OCI-LY7 (cell line): ENCODE results near the gene RAB27A. TPM values are rescaled to one million over a fixed set of nuclear protein-coding genes. Genes with fewer than 3 reads are reported as not detected.

Experiments used
- BruUV-seq: library from RNA; stranded (reverse); fragments of 400-500 nt; replicated peaks from 2 replicates; lab custom pipeline; 2021; lab: Mats Ljungman, UMichigan
- CTCF ChIA-PET: fragments of 300-600 bp; sonication (Branson Sonifier 250); formaldehyde crosslinking; loops from one replicate; lab custom pipeline; 2022; ENCODE audit warnings: antibody characterized with exemption; ENCODE audit not compliant: unreplicated experiment; lab: Charles Lee
- POLR2A ChIA-PET: fragments of 300-600 bp; sonication (Branson Sonifier 250); formaldehyde crosslinking; loops from one replicate; lab custom pipeline; 2022; ENCODE audit warnings: antibody characterized with exemption; lab: Charles Lee
- DNase-seq: peaks from one replicate; pipeline ENCODE4 v3.0.0-alpha.2; 2015; ENCODE audit warnings: low spot score
- H2AFZ ChIP-seq: fragments of 200-600 bp; sonication (generic), shearing (Covaris generic); 2 replicates; pipeline ENCODE4 v1.6.1; 2014; ENCODE audit warnings: mild to moderate bottlenecking, antibody characterized with exemption, low read length, moderate library complexity
- H3K27ac ChIP-seq: fragments of 200-600 bp; sonication (generic); 2 replicates; pipeline ENCODE4 v1.5.1; 2014; ENCODE audit warnings: mixed run types, low read depth, mild to moderate bottlenecking, moderate library complexity, low read length, inconsistent platforms; ENCODE audit not compliant: poor library complexity, severe bottlenecking
- H3K36me3 ChIP-seq: fragments of 200-600 bp; sonication (generic); 2 replicates; pipeline ENCODE4 v1.6.1; 2014; ENCODE audit warnings: mild to moderate bottlenecking, antibody characterized with exemption, low read length, moderate library complexity, mixed read lengths; ENCODE audit not compliant: insufficient read depth
- H3K4me1 ChIP-seq: fragments of 200-600 bp; sonication (generic); 2 replicates; pipeline ENCODE4 v1.5.1; 2014; ENCODE audit warnings: mild to moderate bottlenecking, low read length; ENCODE audit not compliant: insufficient read depth, poor library complexity, severe bottlenecking
- H3K4me2 ChIP-seq: fragments of 200-600 bp; sonication (generic); 2 replicates; pipeline ENCODE4 v1.6.1; 2014; ENCODE audit warnings: mild to moderate bottlenecking, low read length
- H3K4me3 ChIP-seq: fragments of 200-600 bp; sonication (generic); 2 replicates; pipeline ENCODE4 v1.5.1; 2014; ENCODE audit warnings: mild to moderate bottlenecking, low read depth, low read length; ENCODE audit not compliant: poor library complexity, severe bottlenecking
- H3K79me2 ChIP-seq: fragments of 200-600 bp; sonication (generic); 2 replicates; pipeline ENCODE4 v1.6.1; 2016; ENCODE audit warnings: low read depth, mild to moderate bottlenecking, low read length, moderate library complexity, mixed read lengths; ENCODE audit not compliant: insufficient read depth
- H3K9me2 ChIP-seq: fragments of 200-600 bp; sonication (generic); 2 replicates; pipeline ENCODE4 v1.6.1; 2016; ENCODE audit warnings: mild to moderate bottlenecking, low read length, mixed read lengths; ENCODE audit not compliant: insufficient read depth
- H3K9me3 ChIP-seq: fragments of 200-600 bp; sonication (generic); 2 replicates; pipeline ENCODE4 v1.6.1; 2014; ENCODE audit warnings: mild to moderate bottlenecking, mixed run types, low read length, mixed read lengths
- H4K20me1 ChIP-seq: fragments of 200-600 bp; sonication (generic); 2 replicates; pipeline ENCODE4 v1.6.1; 2014; ENCODE audit warnings: mild to moderate bottlenecking, antibody characterized with exemption, low read length, moderate library complexity, mixed read lengths; ENCODE audit not compliant: insufficient read depth
- EZH2phosphoT487 ChIP-seq: fragments of 200-600 bp; sonication (generic); IDR thresholded peaks from 2 replicates; pipeline ENCODE4 v1.6.1; 2018; ENCODE audit warnings: low read depth, borderline replicate concordance, mild to moderate bottlenecking, mixed run types, antibody characterized with exemption, low read length, moderate library complexity, mixed read lengths
- intact Hi-C: fragments of 100-400 bp; cut with micrococcal nuclease; formaldehyde crosslinking; loops from one replicate; pipeline ENCODE4 v1.10.0; 2022; ENCODE audit not compliant: unreplicated experiment
- total RNA-seq, 2 experiments: library from RNA; depleted of rRNA in 1 of 2; stranded (reverse); fragments of >200 nt in 1 of 2; shearing (Covaris generic) in 1 of 2; gene quantifications; 2 replicates each; pipeline ENCODE4 v1.2.3, GENCODE V29; 2014 to 2022
- TF ChIP-seq, protein P1 (sequence below): fragments of 200-600 bp; sonication (generic); conservative IDR thresholded peaks from 2 replicates; pipeline ENCODE4 v1.5.1; 2014; ENCODE audit warnings: mild to moderate bottlenecking, antibody characterized with exemption, low read length, moderate library complexity, mixed read lengths

The RAB27A gene
- total RNA-seq, 2 experiments from 2014 or later: 4.5 to 22.4 TPM

DNA sequence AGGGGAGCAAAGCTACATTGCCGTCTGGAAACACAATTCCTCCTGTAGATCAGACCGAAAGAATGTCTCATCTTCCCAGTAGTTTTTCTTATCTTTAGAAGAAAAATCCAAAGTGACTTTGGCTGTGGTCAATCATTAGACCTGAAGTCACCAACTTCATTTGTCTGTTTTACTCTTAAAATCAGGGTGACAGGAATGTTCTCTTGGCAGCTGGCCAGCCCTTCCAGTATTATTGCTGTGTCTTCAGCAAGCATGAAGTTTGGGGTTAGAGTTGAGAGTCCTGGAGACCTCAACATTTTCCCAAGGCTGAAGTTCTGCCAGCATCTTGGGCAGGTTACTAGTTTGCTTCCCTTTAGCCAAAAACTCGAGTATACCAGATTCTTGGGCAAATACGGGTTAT is 125.3 kb downstream of the RAB27A start:
- intact Hi-C loops: no loop called here
- ChIA-PET CTCF (no interaction called here), POLR2A (no interaction called here)

More for the DNA sequence above, 125.3 kb downstream of the RAB27A start:
- TF ChIP-seq, protein P1, sequence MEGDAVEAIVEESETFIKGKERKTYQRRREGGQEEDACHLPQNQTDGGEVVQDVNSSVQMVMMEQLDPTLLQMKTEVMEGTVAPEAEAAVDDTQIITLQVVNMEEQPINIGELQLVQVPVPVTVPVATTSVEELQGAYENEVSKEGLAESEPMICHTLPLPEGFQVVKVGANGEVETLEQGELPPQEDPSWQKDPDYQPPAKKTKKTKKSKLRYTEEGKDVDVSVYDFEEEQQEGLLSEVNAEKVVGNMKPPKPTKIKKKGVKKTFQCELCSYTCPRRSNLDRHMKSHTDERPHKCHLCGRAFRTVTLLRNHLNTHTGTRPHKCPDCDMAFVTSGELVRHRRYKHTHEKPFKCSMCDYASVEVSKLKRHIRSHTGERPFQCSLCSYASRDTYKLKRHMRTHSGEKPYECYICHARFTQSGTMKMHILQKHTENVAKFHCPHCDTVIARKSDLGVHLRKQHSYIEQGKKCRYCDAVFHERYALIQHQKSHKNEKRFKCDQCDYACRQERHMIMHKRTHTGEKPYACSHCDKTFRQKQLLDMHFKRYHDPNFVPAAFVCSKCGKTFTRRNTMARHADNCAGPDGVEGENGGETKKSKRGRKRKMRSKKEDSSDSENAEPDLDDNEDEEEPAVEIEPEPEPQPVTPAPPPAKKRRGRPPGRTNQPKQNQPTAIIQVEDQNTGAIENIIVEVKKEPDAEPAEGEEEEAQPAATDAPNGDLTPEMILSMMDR: no peak
- no peak for TF ChIP-seq EZH2phosphoT487
- H3K9me3 ChIP-seq: no peaks in the 10 kb centered on the region
- H2AFZ ChIP-seq: no peak overlapping the region
- H4K20me1 ChIP-seq: no peaks in the 10 kb centered on the region
- H3K4me2 ChIP-seq: no peak overlapping the region
- H3K27ac ChIP-seq: no peak overlapping the region
- no peaks in the 10 kb centered on the region for H3K36me3 ChIP-seq
- no peak overlapping the region for H3K4me3 ChIP-seq
- H3K79me2 ChIP-seq: no peaks in the 10 kb centered on the region
- no TSS peak for BruUV-seq
- H3K9me2 ChIP-seq: no peaks in the 10 kb centered on the region
- no peaks in the 10 kb centered on the region for H3K4me1 ChIP-seq
- no peak for DNase-seq

Other genes starting within 250 kb of the RAB27A start
- gene RSL24D1, start 92.9 kb downstream of the RAB27A start, total RNA-seq (2014; rRNA removed; shearing (Covaris generic)): 117 and 118 TPM in 2 replicates
- gene RSL24D1, start 92.9 kb downstream of the RAB27A start, total RNA-seq (2022): 145 and 163 TPM in 2 replicates
- gene PIGBOS1, start 29.3 kb upstream of the RAB27A start, total RNA-seq (2014; rRNA removed; shearing (Covaris generic)): 10.1 and 10.4 TPM in 2 replicates
- 14.8 and 15.6 TPM in 2 replicates for gene PIGBOS1, start 29.3 kb upstream of the RAB27A start, total RNA-seq (2022)
- 8.7 and 10.3 TPM in 2 replicates for gene PIGB, start 29.4 kb upstream of the RAB27A start, total RNA-seq (2014; rRNA removed; shearing (Covaris generic))
- gene PIGB, start 29.4 kb upstream of the RAB27A start, total RNA-seq (2022): 27.6 and 35.7 TPM in 2 replicates
- gene CCPG1, start 118.5 kb upstream of the RAB27A start, total RNA-seq (2014; rRNA removed; shearing (Covaris generic)): 9.2 and 9.8 TPM in 2 replicates
- 26.0 and 32.6 TPM in 2 replicates for gene CCPG1, start 118.5 kb upstream of the RAB27A start, total RNA-seq (2022)
- 0.51 and 1.3 TPM in 2 replicates for gene PIERCE2, start 118.7 kb upstream of the RAB27A start, total RNA-seq (2014; rRNA removed; shearing (Covaris generic))
- gene PIERCE2, start 118.7 kb upstream of the RAB27A start, total RNA-seq (2022): 2.1 and 3.1 TPM in 2 replicates
- 0.79 TPM in 1 of 2 replicates, not detected in the other for gene DNAAF4, start 218.4 kb upstream of the RAB27A start, total RNA-seq (2014; rRNA removed; shearing (Covaris generic))
- not detected in 2 replicates for gene DNAAF4, start 218.4 kb upstream of the RAB27A start, total RNA-seq (2022)